NCI-H1092 treated with DMSO at 0.1 percent for 48 hours (cell line): ENCODE measurements around the gene LARGE1.

Source experiments
- DNase-seq: peaks from one replicate; lab custom pipeline; 2025; lab: John Stamatoyannopoulos, UW

The LARGE1 gene

DNA sequence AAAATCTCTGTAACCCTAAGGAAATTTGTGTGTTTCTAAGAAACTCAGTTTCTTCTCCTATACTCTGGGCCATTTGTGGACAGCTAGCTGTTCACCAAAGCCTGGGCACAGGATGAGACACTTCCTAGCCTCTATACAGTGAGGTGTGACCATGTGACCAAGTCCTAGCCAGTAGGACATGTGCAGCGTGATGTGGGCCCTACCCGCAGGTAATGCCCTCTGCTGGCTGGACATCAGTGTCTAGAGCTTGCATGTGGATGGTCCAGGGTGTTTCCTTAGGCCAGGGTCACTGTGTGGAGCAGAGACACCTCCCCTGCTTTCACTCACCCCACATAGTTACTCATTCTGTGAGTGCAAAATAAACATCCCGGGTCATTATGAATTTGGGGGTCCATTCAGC, 100.5 kb downstream of the LARGE1 start:
- no peak for DNase-seq

DNA sequence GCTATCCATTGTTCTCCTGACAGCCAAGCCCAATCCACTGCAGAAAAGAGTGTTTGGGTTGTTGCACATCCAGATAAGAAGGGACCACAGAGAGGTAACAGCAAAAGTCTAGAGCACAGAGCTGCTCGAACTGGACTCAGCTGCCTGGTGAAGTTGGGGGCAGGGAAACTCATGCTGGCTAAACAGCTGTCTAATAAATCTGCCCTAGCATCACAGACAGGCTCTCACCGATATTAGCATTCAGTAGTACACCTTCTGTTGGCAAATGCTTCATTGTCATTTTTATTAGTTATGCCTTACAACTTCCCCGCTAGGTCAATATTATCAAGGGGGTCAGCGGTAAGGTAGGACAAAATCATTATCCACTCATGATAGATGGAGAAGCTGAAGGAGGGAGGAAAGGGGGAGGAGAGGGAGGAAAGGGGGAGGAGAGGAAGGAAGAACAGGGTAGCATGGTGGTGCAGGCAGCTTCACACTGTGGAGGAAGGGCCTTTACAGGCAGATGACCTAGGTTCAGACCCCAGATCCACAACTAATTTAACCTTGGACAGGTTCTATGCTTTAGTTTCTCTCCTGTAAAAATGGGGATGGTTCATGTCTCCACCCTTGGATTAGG, 102.7 kb downstream of the LARGE1 start:
- DNase-seq, result no peak

DNA sequence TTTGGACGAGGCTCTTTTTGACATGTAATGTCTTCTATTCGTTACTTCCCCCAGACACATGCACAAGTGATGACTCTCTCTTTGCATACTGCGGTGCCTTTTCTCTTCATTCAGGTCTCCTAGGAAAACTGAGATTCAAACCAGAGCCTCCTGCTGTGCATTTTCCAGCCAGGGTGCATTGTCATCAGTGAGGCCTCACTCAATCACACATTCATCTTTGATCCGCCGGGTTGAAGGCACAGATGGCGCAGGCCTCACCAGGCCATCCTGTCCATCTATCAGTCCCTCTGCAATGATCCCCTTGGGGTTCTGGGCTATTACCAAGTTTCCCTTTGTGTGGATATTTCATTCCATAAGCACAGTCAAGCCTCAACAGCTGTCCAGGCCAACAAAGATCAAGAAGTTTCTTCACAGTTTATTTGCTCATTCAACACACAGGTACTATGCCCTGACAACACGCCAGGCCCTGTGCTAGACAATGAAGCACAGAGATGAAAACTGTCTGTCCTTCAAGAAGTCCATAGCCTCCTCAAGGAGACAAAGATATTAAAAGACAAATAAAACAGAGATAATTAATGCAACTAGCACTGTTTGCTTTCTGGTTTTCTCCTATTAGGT, 107.8 kb downstream of the LARGE1 start:
- DNase-seq, result no peak

DNA sequence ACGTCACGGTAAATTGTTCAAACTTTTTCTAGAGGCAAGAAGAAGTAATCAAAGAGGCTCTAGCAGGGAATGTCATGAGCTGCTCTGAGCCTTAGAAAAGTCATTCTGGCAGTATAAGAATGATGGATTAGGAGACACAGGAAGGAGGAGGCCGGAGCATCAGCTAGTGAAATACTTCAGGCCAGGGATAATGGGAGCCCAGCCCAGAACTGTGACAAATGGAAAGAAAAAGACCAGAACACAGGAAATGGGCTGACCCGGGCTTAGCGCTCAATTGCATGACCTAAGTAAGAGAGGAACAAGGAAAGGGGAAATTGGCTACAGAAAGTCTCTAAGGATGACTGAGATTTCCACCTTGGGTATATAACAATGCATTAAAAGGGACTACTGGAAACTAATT, 108.6 kb downstream of the LARGE1 start:
- DNase-seq, result no peak

DNA sequence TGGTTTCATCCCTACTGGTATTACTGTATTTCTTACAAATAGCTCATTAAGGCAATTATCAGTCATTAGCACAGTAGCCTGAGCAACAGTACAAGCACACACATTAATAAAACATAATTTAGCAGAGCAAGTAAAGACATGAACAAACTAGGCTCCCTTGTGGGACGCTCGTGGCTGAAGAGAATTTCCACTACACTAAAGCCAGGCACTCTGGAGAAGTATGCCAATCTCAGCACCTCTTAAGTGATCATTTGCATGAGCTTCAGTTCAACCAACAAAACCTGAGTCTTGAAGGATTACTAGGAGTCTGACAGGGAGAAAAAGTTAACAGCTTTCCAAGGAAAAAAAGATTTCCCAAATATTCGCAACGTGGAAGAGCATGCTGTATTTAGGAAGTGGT, 109.1 kb downstream of the LARGE1 start:
- no peak for DNase-seq

DNA sequence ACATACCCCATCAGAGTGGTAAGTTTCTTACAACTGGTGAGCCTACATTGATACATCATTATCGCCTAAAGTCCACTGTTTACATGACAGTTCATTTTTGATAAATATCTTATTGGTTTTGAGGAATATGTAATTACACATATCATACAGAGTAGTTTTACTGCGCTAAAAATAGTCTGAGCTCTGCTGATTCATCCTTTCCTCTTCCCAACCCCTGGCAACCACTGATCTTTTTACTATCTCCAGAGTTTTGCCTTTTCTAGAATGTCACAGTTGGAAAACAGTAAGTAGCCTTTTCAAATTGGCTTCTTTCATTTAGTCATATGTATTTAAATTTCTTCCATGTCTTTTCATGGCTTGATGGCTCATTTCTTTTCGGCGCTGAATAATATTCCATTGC, 112.8 kb downstream of the LARGE1 start:
- no peak for DNase-seq

DNA sequence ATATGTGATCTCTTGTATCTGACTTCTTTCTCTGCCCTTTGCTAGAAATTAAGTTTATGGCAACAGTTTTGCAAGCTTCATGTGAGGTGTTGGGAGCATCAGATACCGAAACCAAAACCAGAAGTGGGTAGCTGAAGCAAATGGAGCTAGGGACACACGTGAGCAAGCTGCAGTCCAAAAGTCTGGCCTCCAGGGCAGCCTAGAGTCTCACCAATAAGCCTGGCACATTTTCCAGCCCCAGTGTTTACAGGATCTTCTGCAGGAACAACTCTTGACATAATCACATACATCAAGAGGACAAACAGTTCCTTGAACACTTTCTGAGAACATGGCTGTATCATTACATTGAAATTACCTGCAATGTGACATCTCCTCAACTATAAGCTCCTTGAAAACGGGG, 114.1 kb downstream of the LARGE1 start:
- DNase-seq, result no peak

DNA sequence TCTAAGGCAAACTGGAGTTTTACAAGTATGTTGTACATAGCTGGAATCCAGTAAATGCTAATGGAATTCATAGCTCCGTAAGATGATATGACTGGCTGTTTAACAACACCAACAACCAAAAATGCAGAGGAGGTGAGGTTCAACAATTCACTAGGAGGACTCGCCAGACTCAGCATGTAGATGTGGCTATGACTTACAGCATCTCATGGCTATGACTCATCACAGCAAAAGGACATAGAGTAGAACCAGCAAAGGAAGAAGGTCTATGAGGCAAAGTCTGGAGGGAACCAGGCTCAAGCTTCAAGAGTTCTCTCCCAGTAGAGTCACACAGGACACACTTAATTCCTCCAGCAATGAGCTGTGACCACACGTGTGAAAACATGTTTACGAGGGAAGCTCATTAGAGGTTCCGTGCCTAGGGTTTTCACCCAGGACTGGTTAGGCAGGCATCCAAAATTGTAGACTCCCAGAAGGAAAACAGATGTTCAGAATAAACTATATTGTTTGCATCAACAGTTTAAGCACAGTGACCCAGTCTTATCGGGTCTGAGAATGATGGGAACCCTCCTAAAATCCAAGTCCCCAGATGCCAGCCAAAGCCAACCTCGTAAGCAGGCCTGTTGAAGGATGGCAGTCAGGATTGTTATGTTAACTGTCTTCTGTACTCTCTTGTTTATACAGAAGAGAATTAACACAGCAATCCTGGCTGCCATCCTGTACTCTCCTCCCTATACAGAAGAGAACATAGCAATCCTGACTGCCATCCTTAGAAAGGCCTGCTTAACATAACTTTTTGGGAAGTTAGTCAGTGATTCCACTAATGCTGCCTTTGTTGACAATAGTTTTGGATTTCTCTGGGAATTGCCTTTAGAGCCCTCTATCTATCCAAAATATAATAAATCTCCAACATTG, 116.6 kb downstream of the LARGE1 start:
- no peak for DNase-seq

DNA sequence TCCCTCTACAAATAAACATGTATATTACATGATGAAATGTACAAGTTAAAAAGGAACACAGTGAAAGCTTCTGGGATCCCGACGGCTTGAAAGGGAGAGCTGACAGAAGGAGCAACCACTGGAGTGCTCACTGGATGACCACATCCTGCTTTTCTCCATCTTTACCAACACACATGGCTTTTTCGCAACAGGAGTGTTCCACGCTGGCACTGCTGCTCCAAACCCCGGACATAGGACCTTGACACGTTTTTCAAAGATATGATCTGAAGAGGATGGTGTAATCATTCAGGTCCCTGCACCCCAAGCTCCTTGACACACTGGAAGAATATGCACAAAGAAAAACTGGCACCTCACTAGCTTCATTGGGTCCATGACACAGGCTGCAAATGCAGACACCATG, 121.9 kb downstream of the LARGE1 start:
- no peak for DNase-seq

DNA sequence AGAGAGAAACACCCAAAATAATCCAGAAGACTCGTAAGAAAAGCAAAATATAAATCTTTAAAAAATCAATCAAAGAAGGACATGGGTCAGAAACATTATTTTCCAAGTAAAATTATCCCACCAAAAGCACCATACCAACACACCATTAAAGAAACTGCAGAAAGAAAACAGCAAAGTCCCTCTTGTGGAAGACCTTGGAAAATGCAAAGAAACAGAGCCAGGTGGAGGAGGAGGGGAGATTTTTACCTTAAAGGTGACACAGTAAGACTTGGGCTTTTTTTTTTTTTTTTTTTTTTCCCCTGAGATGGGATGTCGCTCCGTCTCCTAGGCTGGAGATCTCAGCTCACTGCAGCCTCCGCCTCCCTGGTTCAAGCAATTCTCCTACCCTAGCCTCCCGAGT, 123.8 kb downstream of the LARGE1 start:
- DNase-seq, result no peak

DNA sequence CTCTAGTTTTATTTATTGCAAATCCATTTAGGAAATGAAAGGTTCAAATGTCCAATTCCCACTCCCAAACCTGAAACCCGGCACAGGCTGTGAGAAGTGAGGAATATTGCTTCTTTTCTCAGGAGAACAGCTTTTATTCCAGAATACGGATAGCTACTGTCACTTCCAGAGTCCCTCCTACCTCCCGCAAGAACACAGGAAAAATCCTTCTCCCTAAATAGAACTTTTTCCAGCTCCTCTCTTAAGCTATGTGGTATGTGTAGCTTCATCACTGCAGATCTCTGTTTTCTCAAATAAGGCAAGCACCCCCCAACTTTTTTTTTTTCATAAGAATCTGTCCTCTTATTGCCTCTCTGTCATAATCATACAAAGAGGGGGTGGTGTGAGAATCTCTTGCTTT, 126.8 kb downstream of the LARGE1 start:
- no peak for DNase-seq

DNA sequence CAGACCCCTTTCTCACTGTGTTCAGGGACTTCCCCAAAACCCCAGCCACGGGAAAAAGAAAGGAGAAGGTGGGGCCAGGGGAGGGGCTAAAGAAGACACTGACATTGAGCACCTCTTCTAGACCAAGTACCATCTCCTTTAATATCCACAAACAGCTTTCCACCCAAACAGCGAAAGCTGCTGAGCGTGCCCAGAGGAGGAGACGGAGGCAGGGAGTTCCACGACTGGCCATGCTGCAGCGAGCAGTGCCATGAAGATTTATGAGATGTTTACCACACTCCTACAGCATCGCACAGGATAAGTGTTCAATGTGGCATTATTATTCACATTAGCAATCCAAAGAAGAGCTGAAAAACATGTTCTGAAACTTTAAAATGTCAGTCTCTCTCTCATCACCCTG, 127.4 kb downstream of the LARGE1 start:
- no peak for DNase-seq

DNA sequence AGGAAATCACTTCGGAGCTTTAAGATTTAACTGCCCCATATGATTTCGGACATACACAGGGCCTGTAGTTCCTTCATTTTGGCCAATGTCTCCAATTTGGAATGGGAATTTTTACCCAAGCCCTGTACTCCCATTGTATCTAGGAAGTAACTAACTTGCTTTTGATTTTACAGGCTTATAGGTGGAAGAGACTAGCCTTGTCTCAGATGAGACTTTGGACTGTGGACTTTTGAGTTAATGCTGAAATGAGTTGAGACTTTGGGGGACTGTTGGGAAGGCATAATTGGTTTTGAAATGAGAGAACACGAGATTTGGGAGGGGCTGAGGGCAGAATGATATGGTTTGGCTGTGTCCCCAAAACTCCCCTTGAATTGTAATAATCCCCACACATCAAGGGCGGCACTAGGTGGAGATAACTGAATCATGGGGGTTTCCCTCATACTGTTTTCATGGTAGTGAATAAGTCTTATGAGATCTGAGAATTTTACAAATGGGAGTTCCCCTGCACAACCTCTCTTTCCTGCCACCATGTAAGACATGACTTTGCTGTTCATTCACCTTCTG, 130.5 kb downstream of the LARGE1 start:
- no peak for DNase-seq

DNA sequence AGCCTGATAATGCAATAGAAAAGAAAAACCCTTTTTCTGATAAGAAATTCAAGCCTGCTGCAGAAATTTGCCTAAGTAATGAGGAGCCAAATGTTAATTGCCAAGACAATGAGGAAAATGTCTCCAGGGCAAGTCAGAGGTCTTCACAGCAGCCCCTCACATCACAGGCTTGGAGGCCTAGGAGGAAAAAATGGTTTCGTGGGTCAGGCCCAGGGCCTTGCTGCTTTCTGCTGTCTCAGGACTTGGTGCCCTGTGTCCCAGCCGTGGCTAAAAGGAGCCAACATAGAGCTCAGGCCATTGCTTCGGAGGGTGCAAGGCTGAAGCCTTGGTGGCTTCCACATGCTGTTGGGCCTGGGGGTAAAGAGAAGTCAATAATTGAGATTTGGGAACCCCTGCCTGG, 131.3 kb downstream of the LARGE1 start:
- no peak for DNase-seq

DNA sequence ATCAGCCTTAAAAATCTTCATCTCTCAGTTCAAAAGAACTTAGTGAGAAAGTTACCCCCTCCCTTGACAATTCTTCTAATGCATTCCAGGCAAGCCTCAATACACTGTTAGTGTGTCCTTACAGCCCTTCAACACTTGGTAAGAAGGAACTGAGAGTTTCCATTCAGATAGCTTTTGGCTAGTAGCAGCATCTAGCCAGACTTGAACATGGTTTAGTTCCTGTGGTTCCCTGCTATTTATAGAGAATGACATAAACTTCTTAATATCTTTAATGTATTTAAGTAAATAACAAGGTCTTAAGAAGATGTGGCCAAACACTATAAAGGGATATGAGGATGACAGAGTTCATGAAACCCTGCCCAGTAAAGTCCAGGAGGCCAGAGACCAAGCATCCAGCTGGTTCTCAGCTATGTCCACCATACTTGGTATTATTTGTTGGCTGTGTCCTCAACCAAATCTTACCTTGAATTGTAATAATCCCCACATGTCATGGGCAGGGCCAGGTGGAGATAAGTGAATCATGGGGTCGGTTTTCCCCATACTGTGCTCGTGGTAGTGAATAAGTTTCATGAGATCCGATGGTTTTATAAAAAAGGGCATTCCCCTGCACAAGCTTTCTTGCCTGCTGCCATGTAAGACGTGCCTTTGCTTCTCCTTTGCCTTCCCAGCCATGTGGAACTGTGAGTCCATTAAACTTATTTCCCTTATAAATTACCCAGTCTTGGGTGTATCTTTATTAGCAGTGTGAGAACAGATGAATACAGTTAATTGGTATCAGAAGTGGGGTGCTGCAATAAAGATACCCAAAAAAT, 132.4 kb downstream of the LARGE1 start:
- DNase-seq, result no peak

DNA sequence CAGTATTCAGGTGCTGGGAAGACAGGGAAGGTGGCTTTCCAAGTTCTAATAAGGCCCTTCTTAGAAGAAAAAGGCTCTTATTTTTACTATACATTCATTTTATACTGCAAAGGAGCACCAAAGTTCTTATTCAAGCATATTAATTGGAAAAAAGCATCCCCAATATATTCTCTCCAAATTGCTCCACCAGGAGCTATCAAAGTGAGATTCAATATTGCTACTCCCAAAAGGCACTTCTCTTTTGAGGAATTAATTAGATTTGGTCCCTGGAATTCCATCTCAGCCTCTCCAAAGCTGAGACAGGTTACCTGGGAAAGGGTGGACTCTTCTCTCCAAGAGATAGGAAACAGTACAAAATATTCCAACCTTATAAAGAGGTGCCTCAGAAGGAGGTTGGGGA, 134.1 kb downstream of the LARGE1 start:
- no peak for DNase-seq

DNA sequence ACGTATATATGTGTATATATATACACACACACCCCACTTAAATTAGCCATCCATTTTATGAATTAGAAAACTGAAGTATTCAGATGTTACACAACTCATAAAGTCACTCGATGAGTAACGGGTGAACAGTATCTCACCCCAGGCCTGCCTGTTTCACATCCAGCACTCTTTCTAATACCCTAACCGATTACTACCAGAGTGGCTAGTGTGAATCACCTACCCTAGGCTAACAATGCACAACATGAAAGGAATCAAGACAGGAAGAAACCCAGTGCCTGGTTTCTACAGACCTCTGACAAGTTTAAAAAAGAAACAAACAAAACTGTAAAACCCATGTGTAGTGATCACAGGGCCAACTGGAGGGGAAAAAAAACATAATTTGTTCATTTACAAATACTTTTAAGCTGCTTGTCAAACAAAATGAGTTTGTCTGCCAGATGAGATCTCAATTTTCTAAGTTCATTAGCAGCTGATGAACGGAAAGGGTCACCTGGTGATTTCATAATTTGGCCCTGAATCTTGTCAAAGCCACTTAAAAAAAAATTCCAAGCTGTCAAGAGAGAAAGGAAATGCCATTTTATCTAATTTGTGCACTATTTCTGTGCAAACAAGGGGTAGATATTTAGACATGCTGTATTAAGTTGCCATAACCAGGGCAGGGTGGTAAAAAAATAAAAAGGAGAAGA, 134.8 kb downstream of the LARGE1 start:
- no peak for DNase-seq

DNA sequence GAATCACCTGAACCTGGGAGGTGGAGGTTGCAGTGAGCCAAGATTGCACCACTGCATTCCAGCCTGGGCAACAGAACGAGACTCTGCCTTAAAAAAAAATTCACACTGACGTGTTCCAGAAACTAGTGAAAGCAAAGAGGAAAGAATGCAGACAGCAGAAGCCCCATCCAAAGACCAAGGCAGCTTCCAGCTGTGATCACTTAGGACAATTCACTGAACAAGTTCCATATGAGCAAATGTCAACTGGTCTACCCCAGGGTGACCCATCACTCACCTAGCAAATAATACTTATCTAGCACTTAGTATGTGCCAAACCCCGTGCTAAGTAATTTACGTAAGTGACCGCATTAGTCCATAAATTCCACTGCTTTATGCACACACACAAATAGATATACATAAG, 138.9 kb downstream of the LARGE1 start:
- DNase-seq, result no peak

DNA sequence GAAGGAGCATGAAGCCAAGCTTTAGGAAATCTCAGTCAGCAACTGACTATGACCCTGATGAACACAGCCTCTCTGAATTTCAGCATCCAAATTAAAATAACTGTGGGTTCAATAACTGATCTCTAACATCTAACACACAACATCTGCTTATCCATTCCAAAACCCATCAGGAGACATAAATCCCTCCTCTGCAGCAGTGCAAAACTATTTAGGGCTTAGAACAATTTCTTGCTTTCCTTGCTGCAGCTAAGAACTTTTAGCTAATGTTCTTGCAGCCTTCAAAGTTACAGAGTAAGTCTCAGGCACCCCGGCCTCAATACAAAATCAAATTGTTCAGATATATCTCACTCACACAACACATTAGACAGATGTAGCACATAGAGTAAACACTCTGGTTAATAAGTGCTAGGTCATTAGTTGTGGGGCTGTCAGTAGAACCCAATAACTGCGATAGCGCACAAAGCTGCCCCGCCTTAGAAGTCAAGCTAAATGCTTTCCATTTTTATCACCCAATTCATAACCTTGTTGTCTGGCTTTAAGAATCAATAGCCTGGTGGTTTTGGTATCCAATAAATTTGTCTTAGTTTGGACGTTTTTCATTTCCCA, 139.6 kb downstream of the LARGE1 start:
- no peak for DNase-seq

DNA sequence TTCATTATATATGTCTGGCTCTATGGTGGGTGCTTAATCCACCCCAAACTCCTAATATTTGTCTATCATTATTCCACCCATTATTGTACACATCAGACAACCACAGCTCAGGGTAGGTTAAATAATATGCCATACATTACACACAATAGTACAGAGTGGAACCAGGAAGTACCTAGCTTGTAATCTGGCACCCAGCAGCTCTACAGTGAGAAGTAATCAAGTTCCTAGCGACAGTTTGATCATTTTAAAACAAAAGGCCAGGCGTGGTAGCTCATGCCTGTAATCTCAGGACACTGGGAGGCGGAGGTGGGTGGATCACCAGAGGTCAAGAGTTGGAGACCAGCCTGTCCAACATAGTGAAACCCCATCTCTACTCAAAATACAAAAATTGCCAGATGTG, 141.0 kb downstream of the LARGE1 start:
- no peak for DNase-seq

DNA sequence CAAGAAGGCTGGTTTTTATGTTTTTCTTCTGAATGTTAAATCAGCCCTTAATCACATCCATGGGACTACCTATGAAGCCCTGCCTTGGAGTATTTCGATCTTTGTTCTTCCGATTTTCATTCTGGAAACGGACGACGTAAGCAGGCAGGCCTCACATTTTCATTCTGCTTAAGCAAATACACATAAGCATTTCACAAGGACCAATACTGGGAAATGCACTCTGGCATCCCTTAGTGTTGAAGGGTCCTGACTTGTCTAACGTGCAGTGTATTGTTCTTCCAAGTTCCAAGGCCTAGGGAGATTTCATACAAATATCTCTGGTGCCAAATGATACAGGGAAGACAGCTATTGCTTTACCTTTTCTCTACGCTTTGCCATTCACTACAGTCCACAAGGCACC, 143.8 kb downstream of the LARGE1 start:
- DNase-seq, result no peak
